CD4-positive, alpha-beta memory T cell (primary cell): Measurements from ENCODE around the gene ACER2. TPM values are rescaled to one million over a fixed set of nuclear protein-coding genes. Genes with fewer than 3 reads are reported as not detected.
A peak's percentile ranks its signal among the peaks of the same experiment; 100 is the strongest.

Experiments used
- CTCF ChIA-PET: fragments of 350-600 bp; sonication (Branson Sonifier 250); formaldehyde crosslinking; loops from one replicate; lab custom pipeline; 2021; ENCODE audit warnings: inconsistent platforms; ENCODE audit not compliant: partially characterized antibody; lab: Charles Lee
- POLR2A ChIA-PET: fragments of 350-600 bp; sonication (Branson Sonifier 250); formaldehyde crosslinking; loops from one replicate; lab custom pipeline; 2021; ENCODE audit not compliant: partially characterized antibody; lab: Charles Lee
- DNase-seq, 5 donors: peaks; one replicate each; pipeline versions ENCODE4 v3.0.0 to v3.0.0-alpha.2; 2020 to 2022; ENCODE audit warnings: mixed read lengths in 1 of 5
- H3K27ac ChIP-seq: one replicate; pipeline ENCODE4 v1.7.0; 2013; ENCODE audit warnings: low read depth, low read length
- H3K27me3 ChIP-seq: 2 replicates; pipeline ENCODE4 v1.7.0; 2013; ENCODE audit warnings: mild to moderate bottlenecking, low read length, moderate library complexity; ENCODE audit not compliant: insufficient read depth
- H3K36me3 ChIP-seq: 2 replicates; pipeline ENCODE4 v1.7.0; 2013; ENCODE audit warnings: mild to moderate bottlenecking, low read length, moderate library complexity; ENCODE audit not compliant: insufficient read depth
- H3K4me1 ChIP-seq: 2 replicates; pipeline ENCODE4 v1.7.0; 2013; ENCODE audit warnings: mild to moderate bottlenecking, low read length, moderate library complexity; ENCODE audit not compliant: insufficient read depth
- H3K4me3 ChIP-seq, 2 donors: one replicate each; pipeline ENCODE4 v1.7.0; 2013; ENCODE audit warnings: low read length in 2 of 2, mild to moderate bottlenecking in 1 of 2
- H3K9me3 ChIP-seq, 2 donors: one replicate each; pipeline ENCODE4 v1.7.0; 2013; ENCODE audit warnings: low read length in 2 of 2, control low read depth in 1 of 2; ENCODE audit not compliant: control insufficient read depth in 1 of 2
- H3K27ac Mint-ChIP-seq, 7 donors: one replicate each; pipeline ENCODE4 v1.8.0; 2020 to 2021; ENCODE audit warnings: mixed read lengths in 7 of 7, mild to moderate bottlenecking in 6 of 7, inconsistent platforms in 3 of 7, moderate library complexity in 3 of 7
- H3K27me3 Mint-ChIP-seq, 2 donors: one replicate each; pipeline ENCODE4 v1.8.0; 2020 to 2021; ENCODE audit warnings: mixed read lengths in 2 of 2
- H3K36me3 Mint-ChIP-seq, 2 donors: one replicate each; pipeline ENCODE4 v1.8.0; 2020 to 2021; ENCODE audit warnings: mixed read lengths in 2 of 2, inconsistent platforms in 1 of 2, mild to moderate bottlenecking in 1 of 2
- H3K4me1 Mint-ChIP-seq, 4 donors: one replicate each; pipeline ENCODE4 v1.8.0; 2020 to 2021; ENCODE audit warnings: mixed read lengths in 4 of 4, mild to moderate bottlenecking in 1 of 4
- H3K4me3 Mint-ChIP-seq, 8 donors: one replicate each; pipeline ENCODE4 v1.8.0; 2020 to 2021; ENCODE audit warnings: mixed read lengths in 8 of 8, mild to moderate bottlenecking in 7 of 8, moderate library complexity in 6 of 8, inconsistent platforms in 3 of 8
- H3K9me3 Mint-ChIP-seq, 8 donors: one replicate each; pipeline ENCODE4 v1.8.0; 2020 to 2021; ENCODE audit warnings: mixed read lengths in 8 of 8, mild to moderate bottlenecking in 5 of 8, inconsistent platforms in 3 of 8, moderate library complexity in 1 of 8
- intact Hi-C: fragments of 100-400 bp; cut with micrococcal nuclease; formaldehyde crosslinking; loops from one replicate; pipeline ENCODE4 v1.15.1; 2023
- polyA plus RNA-seq, 2 donors: library from polyadenylated mRNA; unstranded; fragments of 300-500 nt; fragmentation: Illumina TruSeq; gene quantifications; one replicate each; pipeline ENCODE4 v1.2.3, GENCODE V29; 2021
- total RNA-seq, 2 experiments: library from RNA; stranded (reverse); gene quantifications; one replicate each; pipeline ENCODE4 v1.2.3, GENCODE V29; 2021

Gene ACER2
- total and polyA plus RNA-seq, 4 experiments from 2014 or later, result 0.54 to 6.0 (median 3.5) TPM

DNA sequence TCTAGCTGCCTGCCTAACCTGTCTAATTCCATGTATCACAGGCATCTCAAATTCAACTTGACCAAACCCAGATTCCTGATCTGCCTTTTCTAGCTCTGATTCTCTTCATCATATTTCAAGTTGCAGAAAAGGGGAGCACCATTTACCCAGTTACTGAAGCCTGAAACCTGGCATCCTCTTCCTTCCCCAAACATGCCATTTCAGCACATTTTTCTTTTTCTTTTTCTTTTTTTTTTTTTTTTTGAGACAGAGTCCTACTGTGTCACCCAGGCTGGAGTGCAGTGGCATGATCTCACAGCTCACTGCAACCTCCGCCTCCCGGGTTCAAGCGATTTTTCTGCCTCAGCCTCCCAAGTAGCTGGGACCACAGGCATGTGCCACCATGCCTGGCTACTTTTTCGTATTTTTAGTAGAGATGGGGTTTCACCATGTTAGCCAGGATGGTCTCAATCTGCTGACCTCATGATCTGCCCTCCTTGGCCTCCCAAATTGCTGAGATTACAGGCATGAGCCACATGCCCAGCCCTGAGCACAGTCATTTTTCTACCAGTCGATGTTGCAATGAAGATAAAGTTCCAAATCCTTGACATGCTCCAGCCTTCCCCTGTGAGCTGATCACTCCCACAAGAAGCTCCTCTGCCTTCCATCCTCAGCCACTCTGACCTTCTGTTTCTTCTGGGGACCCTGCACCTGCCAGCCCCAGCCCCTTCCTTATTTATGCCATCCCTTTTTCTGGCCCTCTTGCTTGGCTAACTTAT, 32.2 kb downstream of the ACER2 start:
- peaks cover 8% of the 10 kb centered on the region for H3K4me1 ChIP-seq
- peak overlapping the region in 6 of 7 donors; percentile 31 to 92 (median 81) for H3K27ac Mint-ChIP-seq
- peaks cover 0 to 4% (median 0%) of the 10 kb centered on the region in 8 donors for H3K9me3 Mint-ChIP-seq
- H3K9me3 ChIP-seq, result no peaks in the 10 kb centered on the region
- ChIA-PET CTCF (interaction anchor here (1.1 to 3.2 kb wide), 2 partner anchors 20 to 24 kb away, joined by 3 to 25 read pairs; no protein-coding TSS in a partner anchor), POLR2A (no interaction called here)
- no peaks in the 10 kb centered on the region for H3K27me3 ChIP-seq
- H3K27me3 Mint-ChIP-seq, result no peaks in the 10 kb centered on the region
- H3K4me3 ChIP-seq, result no peak overlapping the region
- peaks cover 29 to 38% of the 10 kb centered on the region in 2 donors for H3K36me3 Mint-ChIP-seq
- DNase-seq, result no peak
- H3K4me1 Mint-ChIP-seq, result peaks cover 9 to 15% (median 13%) of the 10 kb centered on the region in 4 donors
- no peaks in the 10 kb centered on the region for H3K36me3 ChIP-seq
- intact Hi-C loops, result no loop called here
- H3K27ac ChIP-seq, result peak overlapping the region; percentile 32
- peak overlapping the region; percentile 21 to 85 (median 72) for H3K4me3 Mint-ChIP-seq

DNA sequence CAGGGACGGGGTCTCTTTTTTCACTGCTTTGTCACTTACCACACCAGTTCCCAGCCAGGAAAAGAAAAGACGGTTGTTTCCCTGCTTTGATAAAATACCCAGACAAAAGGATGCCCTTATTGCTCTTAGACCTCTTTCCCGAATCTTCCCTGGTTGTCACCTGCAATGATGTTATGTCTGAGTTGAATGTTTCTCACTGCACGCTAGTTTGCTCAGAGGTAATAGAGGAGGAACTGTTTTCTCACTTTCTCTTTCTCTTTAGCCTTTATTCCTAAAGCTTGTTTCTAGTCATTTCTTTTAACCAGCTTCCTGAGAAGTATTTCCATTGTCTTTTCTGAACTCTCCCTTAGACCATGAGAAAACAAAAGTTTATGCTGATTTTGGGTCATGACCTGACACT, 32.9 kb downstream of the ACER2 start:
- Histone ChIP-seq H3K36me3 (no peaks in the 10 kb centered on the region), H3K9me3 (no peaks in the 10 kb centered on the region), H3K27ac (peak overlapping the region; percentile 32), H3K4me1 (peaks cover 8% of the 10 kb centered on the region), H3K27me3 (no peaks in the 10 kb centered on the region), H3K4me3 (no peak overlapping the region)
- Mint-ChIP-seq H3K4me3 (peak overlapping the region; percentile 22 to 85 (median 76)), H3K27me3 (no peaks in the 10 kb centered on the region), H3K36me3 (peaks cover 29 to 38% of the 10 kb centered on the region in 2 donors), H3K9me3 (peaks cover 0 to 4% (median 0%) of the 10 kb centered on the region in 8 donors), H3K4me1 (peaks cover 9 to 15% (median 13%) of the 10 kb centered on the region in 4 donors), H3K27ac (peak overlapping the region in 6 of 7 donors; percentile 6 to 92 (median 74))
- peak in 3 of 5 donors; percentile 8 to 25 (median 11) for DNase-seq
- intact Hi-C loops, result no loop called here
- ChIA-PET CTCF (interaction anchor here (1.0 to 4.2 kb wide), 3 partner anchors 12 to 23 kb away, joined by 3 to 25 read pairs (median 13); no protein-coding TSS in a partner anchor), POLR2A (no interaction called here)

DNA sequence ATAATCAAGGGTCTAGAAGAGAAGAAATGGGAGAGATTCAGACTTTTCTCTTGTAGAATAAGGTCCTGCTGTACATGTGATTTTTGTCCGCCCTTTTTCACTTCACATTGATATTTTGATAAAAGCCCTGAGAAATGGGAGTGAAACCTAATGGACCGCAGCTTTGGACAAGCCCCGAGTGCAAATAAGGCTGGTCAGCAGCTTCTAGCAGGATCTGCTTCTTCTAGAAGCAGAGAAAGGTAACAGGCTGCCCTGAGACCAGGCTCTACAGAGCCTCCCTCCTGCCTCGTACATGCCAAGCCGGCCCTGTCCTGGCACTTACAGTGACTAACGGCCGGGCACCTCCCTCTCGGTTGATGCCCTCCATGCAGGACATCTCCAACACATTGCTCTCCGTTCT, 33.4 kb downstream of the ACER2 start:
- intact Hi-C loops, result no loop called here

DNA sequence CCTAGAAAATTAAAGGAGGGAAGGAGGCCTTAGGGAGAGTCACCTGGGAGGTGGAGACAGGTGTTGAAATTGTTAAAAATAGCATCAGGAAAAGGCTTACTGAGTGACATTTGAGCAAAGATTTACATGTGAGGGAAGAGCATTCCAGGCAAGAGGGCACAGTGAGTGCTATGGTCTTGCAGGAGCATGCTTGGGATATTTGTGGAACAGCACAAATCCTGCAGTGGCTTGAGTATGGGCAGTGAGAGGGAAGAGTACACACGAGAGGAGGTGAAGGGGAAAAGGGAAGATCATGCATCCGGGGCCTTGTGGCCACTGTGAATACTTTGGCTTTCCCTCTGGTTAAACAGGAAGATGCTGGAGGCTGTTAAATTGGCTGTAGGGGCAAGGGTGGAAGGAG, 36.6 kb downstream of the ACER2 start:
- no peak overlapping the region for H3K4me3 Mint-ChIP-seq
- H3K4me1 ChIP-seq, result peaks cover 8% of the 10 kb centered on the region
- H3K27me3 Mint-ChIP-seq, result no peaks in the 10 kb centered on the region
- CTCF ChIA-PET, result interaction anchor here (2.7 to 4.2 kb wide), 2 partner anchors 12 to 19 kb away, joined by 13 read pairs; no protein-coding TSS in a partner anchor
- peaks cover 15 to 23% of the 10 kb centered on the region in 2 donors for H3K36me3 Mint-ChIP-seq
- no peaks in the 10 kb centered on the region for H3K27me3 ChIP-seq
- no peak overlapping the region for H3K27ac ChIP-seq
- POLR2A ChIA-PET, result no interaction called here
- H3K9me3 Mint-ChIP-seq, result peaks cover 0 to 4% (median 0%) of the 10 kb centered on the region in 8 donors
- intact Hi-C loops, result no loop called here
- DNase-seq, result no peak
- peaks cover 9 to 15% (median 12%) of the 10 kb centered on the region in 4 donors for H3K4me1 Mint-ChIP-seq
- H3K9me3 ChIP-seq, result no peaks in the 10 kb centered on the region
- no peak overlapping the region for H3K4me3 ChIP-seq
- H3K27ac Mint-ChIP-seq, result peak overlapping the region in 1 of 7 donors; percentile 6
- no peaks in the 10 kb centered on the region for H3K36me3 ChIP-seq

More for the DNA sequence above, 33.4 kb downstream of the ACER2 start:
- Mint-ChIP-seq H3K36me3 (peaks cover 24 to 35% of the 10 kb centered on the region in 2 donors), H3K4me3 (peak overlapping the region in 5 of 8 donors; percentile 16 to 49 (median 29)), H3K27ac (peak overlapping the region in 5 of 7 donors; percentile 6 to 87 (median 28)), H3K4me1 (peaks cover 9 to 15% (median 13%) of the 10 kb centered on the region in 4 donors), H3K27me3 (no peaks in the 10 kb centered on the region), H3K9me3 (peaks cover 0 to 4% (median 0%) of the 10 kb centered on the region in 8 donors)
- H3K4me1 ChIP-seq, result peaks cover 8% of the 10 kb centered on the region
- H3K9me3 ChIP-seq, result no peaks in the 10 kb centered on the region
- H3K27me3 ChIP-seq, result no peaks in the 10 kb centered on the region
- POLR2A ChIA-PET, result no interaction called here
- no peak for DNase-seq
- H3K36me3 ChIP-seq, result no peaks in the 10 kb centered on the region
- CTCF ChIA-PET, result interaction anchor here (1.0 to 4.2 kb wide), 3 partner anchors 13 to 23 kb away, joined by 3 to 25 read pairs (median 13); no protein-coding TSS in a partner anchor
- H3K27ac ChIP-seq, result no peak overlapping the region
- H3K4me3 ChIP-seq, result no peak overlapping the region

DNA sequence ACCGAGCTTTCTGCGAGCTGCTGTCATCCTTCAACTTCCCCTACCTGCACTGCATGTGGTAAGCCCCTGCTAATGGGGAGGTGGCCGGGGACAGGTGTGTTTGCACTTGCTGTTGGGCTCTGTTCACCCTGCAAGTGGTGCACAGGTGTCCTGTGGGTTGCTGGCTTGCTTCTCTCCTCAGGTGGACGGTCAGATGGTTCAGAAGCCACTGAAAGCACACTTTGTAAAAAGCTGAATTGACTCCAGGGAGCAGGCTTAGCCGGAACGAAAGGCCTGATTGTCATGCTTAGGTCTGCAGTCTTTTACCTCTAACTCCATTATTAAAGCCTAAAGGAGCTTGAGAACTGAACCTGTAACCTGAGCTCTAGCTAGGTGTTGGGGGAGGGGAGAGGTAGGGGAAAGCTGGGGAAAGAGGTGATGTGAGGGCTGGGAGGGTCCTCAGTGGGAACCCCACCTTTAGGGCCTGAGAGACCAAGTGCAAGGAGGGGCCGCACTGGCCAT, 37.6 kb downstream of the ACER2 start:
- ChIA-PET CTCF (interaction anchor here (0.8 kb wide), 1 partner anchor 18 kb away, joined by 3 read pairs; no protein-coding TSS in a partner anchor), POLR2A (no interaction called here)
- DNase-seq, result no peak
- no peak overlapping the region for H3K27ac ChIP-seq
- peaks cover 5 to 9% (median 6%) of the 10 kb centered on the region in 4 donors for H3K4me1 Mint-ChIP-seq
- H3K4me3 ChIP-seq, result no peak overlapping the region
- H3K4me1 ChIP-seq, result peaks cover under 1% of the 10 kb centered on the region
- H3K36me3 ChIP-seq, result no peaks in the 10 kb centered on the region
- H3K36me3 Mint-ChIP-seq, result peaks cover 20 to 24% of the 10 kb centered on the region in 2 donors
- H3K27me3 ChIP-seq, result no peaks in the 10 kb centered on the region
- no peaks in the 10 kb centered on the region for H3K9me3 ChIP-seq
- H3K9me3 Mint-ChIP-seq, result peaks cover 0 to 2% (median 0%) of the 10 kb centered on the region in 8 donors
- intact Hi-C loops, result no loop called here
- no peak overlapping the region for H3K4me3 Mint-ChIP-seq
- H3K27ac Mint-ChIP-seq, result no peak overlapping the region
- no peaks in the 10 kb centered on the region for H3K27me3 Mint-ChIP-seq

DNA sequence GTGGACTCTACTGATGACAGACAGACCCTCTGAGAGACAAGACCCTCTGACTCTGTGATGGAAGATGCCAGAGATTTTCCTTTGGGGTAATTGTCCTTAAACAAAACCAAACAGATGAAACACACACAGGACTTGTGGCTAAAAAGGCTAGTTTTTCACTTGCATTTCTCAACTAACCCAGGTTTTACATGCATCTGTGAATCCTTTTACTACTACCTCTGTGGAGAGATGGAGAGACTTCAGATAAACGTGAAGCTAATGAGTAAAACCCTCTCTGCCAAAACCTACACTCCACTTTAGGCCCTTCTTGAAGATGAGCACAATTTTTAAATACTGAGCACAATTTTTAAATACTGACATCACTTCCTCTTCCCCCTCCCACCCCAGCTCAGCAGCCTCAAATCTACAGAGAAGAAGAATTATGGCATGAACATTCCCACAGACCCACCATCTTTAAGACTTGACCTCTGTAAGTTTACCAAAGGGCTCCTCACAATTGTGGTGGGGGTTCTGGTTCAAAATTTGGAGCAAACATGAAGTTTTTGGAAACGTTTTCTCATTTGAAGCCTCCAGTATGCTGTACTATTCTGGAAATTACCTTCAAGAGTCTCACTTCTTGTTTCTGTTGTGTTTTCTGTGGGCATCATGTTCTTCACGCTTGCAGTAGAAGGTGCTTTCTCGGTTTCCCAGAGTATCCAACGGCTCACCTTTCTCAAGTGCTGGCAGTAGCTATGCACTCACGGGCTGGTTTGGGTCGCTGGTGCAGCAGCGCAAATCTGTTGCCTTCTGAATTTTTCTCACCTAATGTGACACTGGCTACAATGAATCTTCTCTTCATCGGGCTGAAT, 42.7 kb downstream of the ACER2 start:
- Mint-ChIP-seq H3K27me3 (no peaks in the 10 kb centered on the region), H3K4me3 (no peak overlapping the region), H3K4me1 (no peaks in the 10 kb centered on the region), H3K9me3 (no peaks in the 10 kb centered on the region), H3K36me3 (peaks cover 14 to 16% of the 10 kb centered on the region in 2 donors), H3K27ac (peak overlapping the region in 1 of 7 donors; percentile 32)
- Histone ChIP-seq H3K4me3 (no peak overlapping the region), H3K36me3 (no peaks in the 10 kb centered on the region), H3K27me3 (no peaks in the 10 kb centered on the region), H3K4me1 (no peaks in the 10 kb centered on the region), H3K27ac (no peak overlapping the region), H3K9me3 (no peaks in the 10 kb centered on the region)
- CTCF ChIA-PET, result interaction anchor here (7.1 kb wide), 1 partner anchor 15 kb away, joined by 94 read pairs; no protein-coding TSS in a partner anchor
- DNase-seq, result no peak
- intact Hi-C loops, result loop anchor here (10.0 kb wide), 1 partner anchor 127 kb away; no protein-coding TSS in a partner anchor
- POLR2A ChIA-PET, result no interaction called here
